Erythroblast (primary cell): ENCODE data around the gene KBTBD8.

ENCODE experiments used
- GATA1 ChIP-seq: IDR thresholded peaks from 2 replicates; pipeline ENCODE4 v1.6.1; 2011; ENCODE audit warnings: low read depth, mild to moderate bottlenecking, control low read depth, low read length, moderate library complexity
- POLR2A ChIP-seq: IDR thresholded peaks from 2 replicates; pipeline ENCODE4 v1.6.1; 2011; ENCODE audit warnings: mild to moderate bottlenecking, low read length

GRCh38 chr3:67034371-67034770 is 36.3 kb downstream of the KBTBD8 start:
- no peak for TF ChIP-seq POLR2A
- TF ChIP-seq GATA1: no peak
